K562 (cell line): ENCODE data around the gene HIVEP2.

ENCODE experiments used
- CREB1 ChIP-seq, 2 experiments: sonication (generic) in 1 of 2; formaldehyde crosslinking in 1 of 2; IDR thresholded peaks; 2 replicates each; pipeline versions ENCODE4 v1.6.1 to v1.8.0; 2012 to 2022; ENCODE audit warnings: inconsistent platforms in 1 of 2, mild to moderate bottlenecking in 1 of 2, missing genetic modification reagents in 1 of 2, moderate library complexity in 1 of 2
- EZH2 ChIP-seq: IDR thresholded peaks from 2 replicates; pipeline ENCODE4 v1.6.1; 2012; ENCODE audit warnings: low read depth, mild to moderate bottlenecking, inconsistent platforms, low read length, borderline replicate concordance
- PHF8 ChIP-seq: fragments of 200-600 bp; sonication (generic); IDR thresholded peaks from 2 replicates; pipeline ENCODE4 v1.6.1; 2012; ENCODE audit warnings: mixed run types, mild to moderate bottlenecking, inconsistent platforms, low read length, moderate library complexity, borderline replicate concordance

- no peak for TF ChIP-seq CREB1 (IDR thresholded peaks at IDR 0.05)
- TF ChIP-seq CREB1 (CRISPR knock-in tag; IDR thresholded peaks at IDR 0.05), result no peak
- no peak for TF ChIP-seq PHF8
- TF ChIP-seq EZH2, result no peak
These were observed 117.6 kb downstream of the HIVEP2 start for GRCh38 chr6:142827369-142827768.
